Measurements from ENCODE around the gene ANKRD33B. TPM values are rescaled to one million over a fixed set of nuclear protein-coding genes. Genes with fewer than 3 reads are reported as not detected.
"Not testable (repeated sequence)": the region's sequence is repeated elsewhere in the genome, so short reads cannot be mapped to it uniquely, and the experiment has no call there.

Gene ANKRD33B
- total RNA-seq (10 to 100 TPM; 20.7 to 37.8 (median 26.7) TPM), polyA plus RNA-seq (1 to 10 TPM; 2.0 to 5.3 (median 2.4) TPM)
- long read RNA-seq, donor 1: 0 reads
- long read RNA-seq, donor 2: 0 reads

DNA sequence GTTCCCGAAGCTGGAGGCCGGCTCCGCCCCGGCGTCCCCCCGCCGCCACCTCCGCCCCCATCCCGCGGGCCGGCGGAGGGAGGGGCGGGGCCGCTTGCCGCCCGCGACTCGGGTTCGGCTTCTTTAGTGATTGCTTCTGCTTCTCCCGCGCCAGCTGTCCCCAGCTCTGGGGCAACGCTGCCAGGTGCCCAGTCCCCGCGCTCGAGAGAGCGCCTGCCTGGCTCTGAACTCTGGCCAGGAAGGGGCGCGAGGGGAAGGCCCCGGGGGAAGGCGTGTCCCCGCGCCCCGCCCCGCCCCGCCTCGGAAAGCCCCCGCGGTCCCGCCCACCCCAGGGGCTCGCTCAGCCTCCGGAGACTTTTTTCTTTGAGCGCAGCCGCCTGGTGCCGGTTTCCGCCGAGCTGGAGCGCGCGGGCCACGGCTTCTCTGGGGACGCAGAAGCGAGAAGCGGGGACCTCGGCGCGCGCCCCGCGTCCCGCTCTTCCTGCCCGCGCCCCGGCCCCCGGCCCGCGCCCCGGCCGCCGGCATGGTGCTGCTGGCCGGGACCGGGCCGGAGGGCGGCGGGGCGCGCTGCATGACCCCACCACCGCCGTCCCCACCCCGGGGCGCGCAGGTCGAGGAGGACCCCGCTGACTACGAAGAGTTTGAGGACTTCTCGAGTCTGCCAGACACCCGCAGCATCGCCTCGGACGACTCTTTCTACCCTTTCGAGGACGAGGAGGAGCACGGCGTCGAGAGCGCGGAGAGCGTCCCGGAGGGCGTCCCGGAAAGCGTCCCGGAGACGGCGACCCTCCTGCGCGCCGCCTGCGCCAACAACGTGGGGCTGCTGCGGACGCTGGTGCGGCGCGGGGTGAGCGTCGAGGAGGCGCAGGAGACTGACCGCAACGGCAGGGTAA lies at the start of gene ANKRD33B:
Gene ANKRD33B, plus strand, starts transcription at position 126 of the 893 bp plus-strand sequence. Its CDS starts 398 bp downstream, at position 524.
- peak within 1 kb of the TSS; percentile 64 to 86 (median 75) for H3K4me3 ChIP-seq
- no peaks in the 10 kb centered on the region for H3K9me3 ChIP-seq
- peaks cover 0 to 37% (median 0%) of the 10 kb centered on the region in 7 donors for H3K27me3 ChIP-seq (replicated peaks in 1 of 7)
- WGBS, 5 donors: 0 to 2% (median 1%) methylated on average over 21 to 119 of the region's 119 CpGs
- peak; percentile 94 for DNase-seq
- intact Hi-C loops (cut with DNase I; ENCODE audit: low total_unique reads): no loop called here
- TF ChIP-seq POLR2A (IDR thresholded peaks at IDR 0.05): peak in 1 of 3 donors; percentile 86
- TF ChIP-seq, protein P1, sequence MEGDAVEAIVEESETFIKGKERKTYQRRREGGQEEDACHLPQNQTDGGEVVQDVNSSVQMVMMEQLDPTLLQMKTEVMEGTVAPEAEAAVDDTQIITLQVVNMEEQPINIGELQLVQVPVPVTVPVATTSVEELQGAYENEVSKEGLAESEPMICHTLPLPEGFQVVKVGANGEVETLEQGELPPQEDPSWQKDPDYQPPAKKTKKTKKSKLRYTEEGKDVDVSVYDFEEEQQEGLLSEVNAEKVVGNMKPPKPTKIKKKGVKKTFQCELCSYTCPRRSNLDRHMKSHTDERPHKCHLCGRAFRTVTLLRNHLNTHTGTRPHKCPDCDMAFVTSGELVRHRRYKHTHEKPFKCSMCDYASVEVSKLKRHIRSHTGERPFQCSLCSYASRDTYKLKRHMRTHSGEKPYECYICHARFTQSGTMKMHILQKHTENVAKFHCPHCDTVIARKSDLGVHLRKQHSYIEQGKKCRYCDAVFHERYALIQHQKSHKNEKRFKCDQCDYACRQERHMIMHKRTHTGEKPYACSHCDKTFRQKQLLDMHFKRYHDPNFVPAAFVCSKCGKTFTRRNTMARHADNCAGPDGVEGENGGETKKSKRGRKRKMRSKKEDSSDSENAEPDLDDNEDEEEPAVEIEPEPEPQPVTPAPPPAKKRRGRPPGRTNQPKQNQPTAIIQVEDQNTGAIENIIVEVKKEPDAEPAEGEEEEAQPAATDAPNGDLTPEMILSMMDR (IDR thresholded peaks at IDR 0.05 in 8 of 11, conservative IDR thresholded peaks at IDR 0.05 in 3 of 11): no peak
- TF ChIP-seq POLR2AphosphoS5 (IDR thresholded peaks at IDR 0.05): peak; percentile 89 to 96 (median 94)
- H3K27ac ChIP-seq: peak within 1 kb of the TSS; percentile 83 to 93 (median 90)
- H3K4me1 ChIP-seq: peaks cover 25 to 72% (median 66%) of the 10 kb centered on the region in 6 donors
- H3K36me3 ChIP-seq: no peaks in the 10 kb centered on the region

DNA sequence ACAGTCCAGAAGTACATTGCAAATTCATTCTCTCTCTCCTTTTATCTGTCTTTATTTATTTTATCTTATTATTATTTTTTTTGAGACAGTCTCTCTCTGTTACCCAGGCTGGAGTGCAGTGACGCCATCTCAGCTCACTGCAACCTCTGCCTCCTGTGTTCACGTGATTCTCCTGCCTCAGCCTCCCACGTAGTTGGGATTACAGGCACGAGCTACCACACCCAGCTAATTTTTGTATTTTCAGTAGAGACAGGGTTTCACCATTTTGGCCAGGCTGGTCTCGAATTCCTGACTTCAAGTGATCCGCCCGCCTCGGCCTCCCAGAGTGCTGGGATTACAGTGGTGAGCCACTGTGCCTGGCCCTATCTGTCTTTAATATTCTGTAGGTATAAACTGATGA lies 49.3 kb upstream of the ANKRD33B start:
- 79 to 90% (median 88%) methylated on average over 8 of the region's 8 CpGs for whole genome bisulfite sequencing, 5 donors
- peak overlapping the region in 5 of 8 donors; percentile 49 to 70 (median 55) for H3K27ac ChIP-seq
- intact Hi-C loops (cut with DNase I; ENCODE audit: low total_unique reads); DNase-seq; H3K4me3 ChIP-seq; H3K9me3 ChIP-seq; H3K36me3 ChIP-seq; H3K27me3 ChIP-seq (replicated peaks in 1 of 7): not testable (repeated sequence)
- peaks cover 0 to 16% (median 3%) of the 10 kb centered on the region in 6 donors for H3K4me1 ChIP-seq

DNA sequence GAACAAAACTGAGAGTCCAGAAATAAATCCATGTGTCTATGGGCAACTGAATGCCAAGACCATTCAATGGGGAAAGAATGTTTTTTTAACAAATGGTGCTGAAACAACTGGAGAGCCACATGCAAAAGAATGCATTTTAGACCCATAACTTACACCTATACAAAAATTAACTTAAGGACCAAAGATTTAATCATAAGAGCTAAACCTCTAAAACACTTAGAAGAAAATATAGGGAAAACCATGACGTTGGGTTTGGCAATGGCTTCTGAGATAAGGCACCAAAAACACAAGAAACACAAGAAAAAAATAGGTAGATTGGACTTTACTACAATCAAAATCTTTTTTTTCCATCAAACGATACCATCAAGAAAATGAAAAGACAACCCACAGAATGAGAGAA lies 48.4 kb upstream of the ANKRD33B start:
- no peak overlapping the region for H3K4me3 ChIP-seq
- H3K9me3 ChIP-seq: peaks cover 0 to 5% (median 0%) of the 10 kb centered on the region in 8 donors
- intact Hi-C loops (cut with DNase I; ENCODE audit: low total_unique reads): no loop called here

DNA sequence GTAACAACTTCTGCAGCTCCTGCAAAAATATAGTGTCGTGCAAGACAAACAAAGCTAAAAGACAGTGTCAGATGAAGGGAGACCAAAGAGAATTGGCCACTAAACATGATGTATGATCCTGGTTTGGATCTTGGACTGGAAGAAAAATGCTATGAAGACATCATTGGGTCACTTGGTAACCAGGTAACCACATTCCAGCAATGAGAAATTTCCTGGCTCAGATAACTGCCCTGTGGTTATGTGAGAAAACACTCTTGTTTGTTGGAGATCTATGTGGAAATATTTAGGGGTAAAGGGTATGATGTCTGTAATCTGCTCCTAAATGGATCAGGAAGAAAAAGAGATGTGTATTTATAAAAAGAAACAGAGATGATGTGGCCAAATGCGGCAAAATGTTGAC lies 45.5 kb upstream of the ANKRD33B start:
- peaks cover 0 to 13% (median 6%) of the 10 kb centered on the region in 8 donors for H3K9me3 ChIP-seq
- H3K27ac ChIP-seq: no peak overlapping the region
- 92 to 97% (median 95%) methylated on average over 2 of the region's 2 CpGs for WGBS, 5 donors
- TF ChIP-seq, protein P1 (IDR thresholded peaks at IDR 0.05 in 8 of 11, conservative IDR thresholded peaks at IDR 0.05 in 3 of 11): no peak
- TF ChIP-seq POLR2A (IDR thresholded peaks at IDR 0.05) (no peak), POLR2AphosphoS5 (IDR thresholded peaks at IDR 0.05) (no peak)
- intact Hi-C loops (cut with DNase I; ENCODE audit: low total_unique reads): no loop called here
- H3K4me1 ChIP-seq: peaks cover 0 to 12% (median 3%) of the 10 kb centered on the region in 6 donors
- no peaks in the 10 kb centered on the region for H3K36me3 ChIP-seq
- no peak overlapping the region for H3K4me3 ChIP-seq
- no peaks in the 10 kb centered on the region for H3K27me3 ChIP-seq (replicated peaks in 1 of 7)
- DNase-seq: no peak

More for the DNA sequence above, 48.4 kb upstream of the ANKRD33B start:
- TF ChIP-seq POLR2A (IDR thresholded peaks at IDR 0.05): no peak
- H3K36me3 ChIP-seq: no peaks in the 10 kb centered on the region
- DNase-seq: no peak
- H3K4me1 ChIP-seq: peaks cover 0 to 16% (median 3%) of the 10 kb centered on the region in 6 donors
- no peaks in the 10 kb centered on the region for H3K27me3 ChIP-seq (replicated peaks in 1 of 7)
- WGBS, 5 donors: 83 to 99% (median 86%) methylated on average over 2 of the region's 2 CpGs
- H3K27ac ChIP-seq: no peak overlapping the region

DNA sequence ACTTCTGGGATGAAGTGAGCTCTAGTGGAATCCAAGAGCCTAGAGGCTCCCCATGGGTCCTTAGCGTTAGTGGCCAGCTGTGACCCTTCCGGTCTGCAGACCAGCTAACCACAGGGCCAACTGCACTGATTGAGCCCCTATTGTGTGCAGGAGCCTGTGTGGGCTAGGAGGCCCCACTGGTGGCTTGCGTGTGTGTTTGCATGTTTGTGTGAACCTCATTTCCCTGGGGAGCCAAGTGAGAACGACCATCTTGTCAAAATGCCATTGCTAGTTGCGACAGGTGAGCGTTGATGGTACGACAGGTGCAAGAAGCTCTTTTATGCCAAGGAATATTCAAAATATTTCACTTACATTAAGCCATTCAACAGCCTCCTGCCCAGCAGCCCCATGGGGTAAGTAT lies 44.1 kb upstream of the ANKRD33B start:
- no peak for DNase-seq
- H3K27ac ChIP-seq: no peak overlapping the region
- H3K4me1 ChIP-seq: peaks cover 0 to 2% (median 0%) of the 10 kb centered on the region in 6 donors
- intact Hi-C loops (cut with DNase I; ENCODE audit: low total_unique reads): no loop called here
- H3K27me3 ChIP-seq (replicated peaks in 1 of 7): no peaks in the 10 kb centered on the region
- H3K9me3 ChIP-seq: peaks cover 0 to 15% (median 6%) of the 10 kb centered on the region in 8 donors
- TF ChIP-seq, protein P1 (IDR thresholded peaks at IDR 0.05 in 8 of 11, conservative IDR thresholded peaks at IDR 0.05 in 3 of 11): no peak
- no peak overlapping the region for H3K4me3 ChIP-seq
- no peaks in the 10 kb centered on the region for H3K36me3 ChIP-seq
- WGBS, 5 donors: 82 to 92% (median 84%) methylated on average over 5 to 7 of the region's 7 CpGs
